Naive B cell (primary cell): ENCODE measurements around the gene SYTL1. TPM values are rescaled to one million over a fixed set of nuclear protein-coding genes. Genes with fewer than 3 reads are reported as not detected.

Experiments used
- ATAC-seq, 2 donors: fragments of 150-1000 bp; cut with Tn5 transposase; 2 replicates each; pipeline ENCODE4 v1.10.0; 2021; ENCODE audit warnings: low read depth in 2 of 2, mild to moderate bottlenecking in 2 of 2, moderate library complexity in 2 of 2
- DNase-seq: peaks from one replicate; pipeline ENCODE4 v3.0.0; 2022
- H3K27ac Mint-ChIP-seq, 6 donors: one replicate each; pipeline ENCODE4 v1.8.0; 2020 to 2022; ENCODE audit warnings: mild to moderate bottlenecking in 6 of 6, mixed read lengths in 6 of 6, moderate library complexity in 5 of 6, inconsistent platforms in 2 of 6
- H3K27me3 Mint-ChIP-seq, 3 donors: one replicate each; pipeline ENCODE4 v1.8.0; 2021 to 2022; ENCODE audit warnings: mixed read lengths in 3 of 3, mild to moderate bottlenecking in 1 of 3
- H3K36me3 Mint-ChIP-seq, 2 donors: one replicate each; pipeline ENCODE4 v1.8.0; 2020 to 2022; ENCODE audit warnings: mixed read lengths in 2 of 2, inconsistent platforms in 1 of 2, mild to moderate bottlenecking in 1 of 2
- H3K4me1 Mint-ChIP-seq, 3 donors: one replicate each; pipeline ENCODE4 v1.8.0; 2020 to 2022; ENCODE audit warnings: mixed read lengths in 3 of 3, inconsistent platforms in 1 of 3, mild to moderate bottlenecking in 1 of 3, moderate library complexity in 1 of 3
- H3K4me3 Mint-ChIP-seq, 8 donors: one replicate each; pipeline ENCODE4 v1.8.0; 2020 to 2022; ENCODE audit warnings: mild to moderate bottlenecking in 8 of 8, mixed read lengths in 8 of 8, moderate library complexity in 8 of 8, inconsistent platforms in 2 of 8
- H3K9me3 Mint-ChIP-seq, 7 donors: one replicate each; pipeline ENCODE4 v1.8.0; 2020 to 2022; ENCODE audit warnings: mixed read lengths in 7 of 7, mild to moderate bottlenecking in 5 of 7, inconsistent platforms in 2 of 7, moderate library complexity in 1 of 7
- polyA plus RNA-seq, 6 donors: library from polyadenylated mRNA; unstranded; fragments of 300-500 nt; fragmentation: Illumina TruSeq; gene quantifications; one replicate each; pipeline ENCODE4 v1.2.3, GENCODE V29; 2021; ENCODE audit warnings: low read depth in 6 of 6

Gene SYTL1
- polyA plus RNA-seq, 6 donors from 2014 or later: 63.3 to 110 (median 79.9) TPM

- no peaks in the 10 kb centered on the region for H3K9me3 Mint-ChIP-seq
- H3K36me3 Mint-ChIP-seq: no peaks in the 10 kb centered on the region
- no peak for DNase-seq
- peak overlapping the region in 5 of 8 donors; percentile 39 to 85 (median 71) for H3K4me3 Mint-ChIP-seq
- ATAC-seq: no peak
- H3K27me3 Mint-ChIP-seq: peaks cover 0 to 7% (median 0%) of the 10 kb centered on the region in 3 donors
- H3K27ac Mint-ChIP-seq: peak overlapping the region in 4 of 6 donors; percentile 38 to 73 (median 58)
- peaks cover 22 to 32% (median 23%) of the 10 kb centered on the region in 3 donors for H3K4me1 Mint-ChIP-seq
Observed at GRCh38 chr1:27393641-27394281, 51.9 kb downstream of the SYTL1 start.

DNA sequence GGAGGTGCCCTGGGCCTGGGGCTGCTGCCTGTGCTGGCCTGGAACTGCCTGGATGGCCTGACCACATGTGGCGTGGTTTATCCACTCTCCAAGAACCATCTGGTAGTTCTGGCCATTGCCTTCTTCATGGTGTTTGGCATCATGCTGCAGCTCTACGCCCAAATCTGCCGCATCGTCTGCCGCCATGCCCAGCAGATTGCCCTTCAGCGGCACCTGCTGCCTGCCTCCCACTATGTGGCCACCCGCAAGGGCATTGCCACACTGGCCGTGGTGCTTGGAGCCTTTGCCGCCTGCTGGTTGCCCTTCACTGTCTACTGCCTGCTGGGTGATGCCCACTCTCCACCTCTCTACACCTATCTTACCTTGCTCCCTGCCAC lies 52.4 kb downstream of the SYTL1 start:
- H3K4me1 Mint-ChIP-seq: peaks cover 23 to 32% (median 25%) of the 10 kb centered on the region in 3 donors
- peak overlapping the region in 4 of 8 donors; percentile 9 to 65 (median 46) for H3K4me3 Mint-ChIP-seq
- no peaks in the 10 kb centered on the region for H3K36me3 Mint-ChIP-seq
- H3K27ac Mint-ChIP-seq: peak overlapping the region in 3 of 6 donors; percentile 79 to 89 (median 86)
- DNase-seq (no peak), ATAC-seq (no peak)
- H3K27me3 Mint-ChIP-seq: peaks cover 0 to 5% (median 0%) of the 10 kb centered on the region in 3 donors
- no peaks in the 10 kb centered on the region for H3K9me3 Mint-ChIP-seq

GRCh38 chr1:27394925-27395324 lies 53.1 kb downstream of the SYTL1 start:
- DNase-seq (no peak), ATAC-seq (no peak)
- Mint-ChIP-seq H3K36me3 (no peaks in the 10 kb centered on the region), H3K9me3 (no peaks in the 10 kb centered on the region), H3K27ac (peak overlapping the region in 4 of 6 donors; percentile 53 to 89 (median 80)), H3K27me3 (peaks cover 0 to 5% (median 0%) of the 10 kb centered on the region in 3 donors), H3K4me3 (peak overlapping the region in 4 of 8 donors; percentile 7 to 65 (median 42)), H3K4me1 (peaks cover 23 to 32% (median 29%) of the 10 kb centered on the region in 3 donors)

- peak; percentile 41 to 54 for ATAC-seq
- Mint-ChIP-seq H3K27me3 (peaks cover 0 to 5% (median 0%) of the 10 kb centered on the region in 3 donors), H3K4me3 (peak overlapping the region in 2 of 8 donors; percentile 25 to 62), H3K4me1 (peaks cover 23 to 32% (median 29%) of the 10 kb centered on the region in 3 donors), H3K27ac (peak overlapping the region in 5 of 6 donors; percentile 44 to 91 (median 81)), H3K36me3 (no peaks in the 10 kb centered on the region), H3K9me3 (no peaks in the 10 kb centered on the region)
- peak; percentile 85 for DNase-seq
Observed at GRCh38 chr1:27395441-27396195, 53.8 kb downstream of the SYTL1 start.

- peak overlapping the region in 3 of 6 donors; percentile 28 to 90 (median 69) for H3K27ac Mint-ChIP-seq
- DNase-seq: no peak
- H3K36me3 Mint-ChIP-seq: no peaks in the 10 kb centered on the region
- no peak for ATAC-seq
- H3K4me3 Mint-ChIP-seq: no peak overlapping the region
- H3K4me1 Mint-ChIP-seq: peaks cover 27 to 34% (median 33%) of the 10 kb centered on the region in 3 donors
- no peaks in the 10 kb centered on the region for H3K9me3 Mint-ChIP-seq
- H3K27me3 Mint-ChIP-seq: peaks cover 0 to 3% (median 0%) of the 10 kb centered on the region in 3 donors
Observed at GRCh38 chr1:27397110-27397509, 55.3 kb downstream of the SYTL1 start.

- ATAC-seq (no peak), DNase-seq (no peak)
- Mint-ChIP-seq H3K9me3 (no peaks in the 10 kb centered on the region), H3K36me3 (no peaks in the 10 kb centered on the region), H3K27me3 (no peaks in the 10 kb centered on the region), H3K4me1 (peaks cover 26 to 37% (median 36%) of the 10 kb centered on the region in 3 donors), H3K4me3 (no peak overlapping the region), H3K27ac (peak overlapping the region in 1 of 6 donors; percentile 56)
Observed at GRCh38 chr1:27397749-27398148, 55.9 kb downstream of the SYTL1 start.

DNA sequence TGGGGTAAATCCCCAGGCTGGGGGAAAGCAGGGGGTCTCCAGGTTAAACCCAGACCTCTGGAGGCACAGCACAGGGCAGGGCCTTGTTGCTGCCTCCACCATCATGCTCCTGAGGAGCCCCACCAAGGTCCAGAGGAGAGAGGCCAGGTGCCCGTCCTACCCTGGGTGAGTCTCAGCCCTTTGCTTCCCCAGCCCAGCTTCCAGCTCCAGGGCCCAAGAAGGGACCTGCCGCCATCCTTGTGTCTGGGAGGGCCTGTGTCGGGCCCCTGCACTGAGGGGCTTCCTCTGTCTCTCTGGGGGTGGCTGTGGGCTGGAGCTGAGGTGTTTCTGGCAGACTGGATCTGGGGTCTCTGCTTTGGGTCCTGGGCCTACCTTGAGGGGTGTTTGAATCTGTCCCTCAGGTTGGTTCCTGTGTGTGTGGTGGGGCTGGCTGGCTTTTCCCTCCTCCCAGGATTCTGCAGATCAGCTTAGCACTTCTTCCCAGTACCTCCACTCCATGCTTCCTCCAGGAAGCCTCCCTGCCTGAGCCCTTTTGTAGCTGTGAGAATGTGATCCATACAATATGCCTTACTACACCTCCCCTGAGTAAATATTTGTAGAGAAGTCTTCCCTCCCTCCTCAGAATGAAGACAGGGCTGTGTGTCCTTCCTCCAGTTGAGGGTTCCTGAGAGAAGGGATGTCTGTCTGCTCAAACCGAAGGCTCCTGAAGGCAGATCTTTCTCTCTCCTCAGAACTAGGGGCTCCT lies 56.8 kb downstream of the SYTL1 start:
- Mint-ChIP-seq H3K36me3 (no peaks in the 10 kb centered on the region), H3K4me1 (peaks cover 34 to 44% (median 41%) of the 10 kb centered on the region in 3 donors), H3K9me3 (no peaks in the 10 kb centered on the region), H3K27me3 (no peaks in the 10 kb centered on the region), H3K27ac (peak overlapping the region in 3 of 6 donors; percentile 65 to 88 (median 66)), H3K4me3 (no peak overlapping the region)
- DNase-seq (no peak), ATAC-seq (no peak)

DNA sequence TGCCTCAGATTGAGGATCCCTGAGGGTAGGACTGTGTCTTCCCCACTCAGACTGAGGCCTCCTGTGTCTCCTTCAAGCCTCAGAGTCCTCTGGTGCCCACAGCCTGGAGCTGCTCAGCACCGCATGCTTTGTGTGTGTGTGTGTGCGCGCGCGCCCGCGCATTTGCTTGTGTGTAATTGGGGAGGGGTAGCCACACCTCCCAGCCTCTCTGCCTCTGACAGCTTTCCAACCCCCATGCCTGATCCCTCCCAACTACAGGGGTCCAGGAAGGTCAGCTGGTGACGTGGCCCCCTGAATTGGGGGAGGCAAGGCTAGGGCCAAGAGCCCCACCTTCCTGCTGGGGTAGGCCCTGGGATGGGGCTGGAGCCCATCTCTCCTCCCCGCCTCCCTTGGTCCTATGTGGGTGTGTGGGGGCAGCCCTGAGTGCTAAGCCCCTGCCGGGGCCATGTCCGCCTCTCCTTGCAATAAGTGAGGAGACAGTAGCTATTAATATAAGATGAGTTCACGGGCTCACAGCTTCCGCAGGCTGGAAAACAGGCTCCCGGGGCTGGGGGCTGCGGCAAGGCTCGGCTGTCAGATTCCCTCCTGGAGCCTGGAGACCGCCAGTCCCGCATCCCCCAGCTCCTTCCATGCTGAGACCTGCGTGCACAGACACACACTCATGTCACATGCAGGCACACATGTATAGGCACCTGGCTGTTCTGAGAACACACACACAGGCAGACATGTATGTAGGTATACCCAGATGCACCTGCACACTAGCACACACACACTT lies 57.6 kb downstream of the SYTL1 start:
- ATAC-seq (no peak), DNase-seq (no peak)
- Mint-ChIP-seq H3K9me3 (no peaks in the 10 kb centered on the region), H3K36me3 (no peaks in the 10 kb centered on the region), H3K4me3 (no peak overlapping the region), H3K27ac (peak overlapping the region in 2 of 6 donors; percentile 66 to 77), H3K4me1 (peaks cover 41 to 53% (median 49%) of the 10 kb centered on the region in 3 donors), H3K27me3 (no peaks in the 10 kb centered on the region)

DNA sequence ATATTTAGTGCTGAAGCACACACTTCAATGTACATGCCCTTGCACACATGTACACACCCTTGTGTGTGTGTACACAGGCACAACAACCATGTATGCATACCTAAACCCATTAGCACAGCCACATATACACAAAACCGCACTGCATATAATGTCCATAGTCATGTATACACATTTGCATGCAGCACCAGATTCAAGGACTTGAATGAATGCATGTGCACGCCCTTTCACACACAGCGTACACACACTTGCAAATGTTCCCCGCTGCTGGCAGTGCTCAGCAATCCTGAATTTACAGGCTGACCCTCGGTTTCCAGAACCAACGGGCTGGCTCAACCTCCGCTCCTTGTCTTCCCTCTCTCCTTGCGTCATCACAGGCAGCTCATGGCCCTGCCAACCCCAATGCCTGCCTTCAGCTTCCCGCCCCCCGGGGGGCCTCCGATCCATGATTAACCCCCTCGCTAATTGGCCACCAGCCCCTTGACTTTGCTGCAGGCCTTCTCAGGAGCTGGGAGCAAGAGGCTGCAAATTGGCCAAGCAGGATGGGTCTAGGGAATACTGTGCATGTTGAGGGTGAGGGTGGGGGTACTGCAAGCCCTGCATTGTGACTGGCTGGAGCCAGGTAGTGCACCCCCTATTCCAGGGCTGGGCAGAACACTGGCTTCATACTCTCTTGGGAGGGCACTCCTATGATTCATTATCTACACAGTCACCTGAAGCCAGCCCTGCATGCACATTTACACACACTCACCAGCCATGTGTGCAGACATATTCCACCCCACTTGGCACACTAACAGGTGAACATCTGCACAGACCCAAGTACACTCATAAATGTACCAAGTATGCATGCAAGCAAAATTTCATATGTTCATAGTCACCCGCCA lies 58.5 kb downstream of the SYTL1 start:
- Mint-ChIP-seq H3K4me1 (peaks cover 32 to 50% (median 44%) of the 10 kb centered on the region in 3 donors), H3K27me3 (no peaks in the 10 kb centered on the region), H3K36me3 (no peaks in the 10 kb centered on the region), H3K27ac (peak overlapping the region in 2 of 6 donors; percentile 56 to 69), H3K4me3 (peak overlapping the region in 1 of 8 donors; percentile 29), H3K9me3 (no peaks in the 10 kb centered on the region)
- DNase-seq (no peak), ATAC-seq (no peak)

DNA sequence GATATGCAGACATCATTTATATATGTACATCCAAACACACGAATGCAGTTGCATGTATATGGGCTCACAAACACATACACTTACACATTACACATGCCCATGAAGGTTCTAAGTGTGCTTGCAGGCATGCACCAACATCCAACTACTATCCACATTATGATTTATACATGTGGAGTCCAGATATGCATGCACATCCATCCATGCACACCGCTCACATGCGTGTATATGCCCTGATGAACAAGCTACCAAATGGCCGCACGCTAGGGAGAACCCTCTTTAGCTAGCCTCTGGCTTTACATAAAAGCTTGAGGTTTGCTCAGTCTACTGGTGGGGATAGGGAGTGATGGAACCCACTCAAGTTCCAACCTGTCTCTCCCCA lies 59.1 kb downstream of the SYTL1 start:
- Mint-ChIP-seq H3K4me1 (peaks cover 31 to 53% (median 44%) of the 10 kb centered on the region in 3 donors), H3K36me3 (no peaks in the 10 kb centered on the region), H3K9me3 (no peaks in the 10 kb centered on the region), H3K27me3 (no peaks in the 10 kb centered on the region), H3K4me3 (no peak overlapping the region), H3K27ac (no peak overlapping the region)
- ATAC-seq: no peak
- DNase-seq: no peak

DNA sequence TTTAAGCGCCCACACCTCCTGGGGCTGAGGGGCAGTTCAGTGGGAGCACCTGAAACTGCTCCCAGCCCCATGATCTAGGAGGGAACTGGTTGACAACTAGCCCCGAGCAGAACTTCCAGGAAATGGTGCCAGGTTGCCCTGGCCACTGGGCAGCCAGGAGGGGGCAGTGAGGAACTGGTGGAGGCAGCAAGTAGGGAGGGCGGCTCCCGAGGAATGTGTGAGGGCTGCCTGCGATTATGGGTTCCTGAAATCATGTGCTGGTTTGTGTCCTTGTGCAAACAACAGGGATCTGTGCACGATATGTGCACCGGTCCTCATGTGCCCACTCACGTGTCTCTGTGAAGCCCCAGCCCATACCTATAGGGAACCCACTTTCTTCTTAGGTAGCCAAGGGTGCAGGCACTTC lies 60.5 kb downstream of the SYTL1 start:
- no peaks in the 10 kb centered on the region for H3K27me3 Mint-ChIP-seq
- ATAC-seq (no peak), DNase-seq (no peak)
- peaks cover 3 to 4% of the 10 kb centered on the region in 2 donors for H3K36me3 Mint-ChIP-seq
- H3K27ac Mint-ChIP-seq: peak overlapping the region; percentile 67 to 96 (median 94)
- peaks cover 39 to 66% (median 58%) of the 10 kb centered on the region in 3 donors for H3K4me1 Mint-ChIP-seq
- peak overlapping the region in 7 of 8 donors; percentile 62 to 82 (median 76) for H3K4me3 Mint-ChIP-seq
- H3K9me3 Mint-ChIP-seq: no peaks in the 10 kb centered on the region
